ENCODE data around the gene RFTN2.
A peak's percentile ranks its signal among the peaks of the same experiment; 100 is the strongest.
"Not testable (repeated sequence)": the region's sequence is repeated elsewhere in the genome, so short reads cannot be mapped to it uniquely, and the experiment has no call there.

Gene RFTN2

GRCh38 chr2:197573608-197574007 is 101.8 kb downstream of the RFTN2 start:
- no peak for DNase-seq
- in situ Hi-C loops (cut with HindIII; ENCODE audit: low pct_ligation_motif_present, low pct_unique_long_range_greater_than_20kb, low sequenced_read_pairs) = no loop called here

GRCh38 chr2:197571627-197572271 is 103.6 kb downstream of the RFTN2 start:
- in situ Hi-C loops (cut with HindIII; ENCODE audit: low pct_ligation_motif_present, low pct_unique_long_range_greater_than_20kb, low sequenced_read_pairs) = no loop called here
- DNase-seq = peak; percentile 75

- in situ Hi-C loops (cut with HindIII; ENCODE audit: low pct_ligation_motif_present, low pct_unique_long_range_greater_than_20kb, low sequenced_read_pairs) = no loop called here
Observed at GRCh38 chr2:197560146-197560665, 115.2 kb downstream of the RFTN2 start.

GRCh38 chr2:197559681-197560080 is 115.7 kb downstream of the RFTN2 start:
- in situ Hi-C loops (cut with HindIII; ENCODE audit: low pct_ligation_motif_present, low pct_unique_long_range_greater_than_20kb, low sequenced_read_pairs) = no loop called here

More at GRCh38 chr2:197560146-197560665, 115.2 kb downstream of the RFTN2 start:
- DNase-seq = no peak

GRCh38 chr2:197558393-197558792 is 117.0 kb downstream of the RFTN2 start:
- in situ Hi-C loops (cut with HindIII; ENCODE audit: low pct_ligation_motif_present, low pct_unique_long_range_greater_than_20kb, low sequenced_read_pairs) = no loop called here
- no peak for DNase-seq

More at GRCh38 chr2:197559681-197560080, 115.7 kb downstream of the RFTN2 start:
- no peak for DNase-seq

- no peak for DNase-seq
Observed at GRCh38 chr2:197556456-197556855, 118.9 kb downstream of the RFTN2 start.

GRCh38 chr2:197555467-197555866 is 119.9 kb downstream of the RFTN2 start:
- no peak for DNase-seq
- in situ Hi-C loops (cut with HindIII; ENCODE audit: low pct_ligation_motif_present, low pct_unique_long_range_greater_than_20kb, low sequenced_read_pairs) = no loop called here

More at GRCh38 chr2:197556456-197556855, 118.9 kb downstream of the RFTN2 start:
- in situ Hi-C loops (cut with HindIII; ENCODE audit: low pct_ligation_motif_present, low pct_unique_long_range_greater_than_20kb, low sequenced_read_pairs) = no loop called here

GRCh38 chr2:197551260-197551659 is 124.1 kb downstream of the RFTN2 start:
- in situ Hi-C loops (cut with HindIII; ENCODE audit: low pct_ligation_motif_present, low pct_unique_long_range_greater_than_20kb, low sequenced_read_pairs); DNase-seq: not testable (repeated sequence)

GRCh38 chr2:197548582-197548981 is 126.8 kb downstream of the RFTN2 start:
- in situ Hi-C loops (cut with HindIII; ENCODE audit: low pct_ligation_motif_present, low pct_unique_long_range_greater_than_20kb, low sequenced_read_pairs) = no loop called here

GRCh38 chr2:197547163-197547900 is 128.1 kb downstream of the RFTN2 start:
- in situ Hi-C loops (cut with HindIII; ENCODE audit: low pct_ligation_motif_present, low pct_unique_long_range_greater_than_20kb, low sequenced_read_pairs) = no loop called here

More at GRCh38 chr2:197548582-197548981, 126.8 kb downstream of the RFTN2 start:
- DNase-seq = no peak

GRCh38 chr2:197543206-197543605 is 132.2 kb downstream of the RFTN2 start:
- in situ Hi-C loops (cut with HindIII; ENCODE audit: low pct_ligation_motif_present, low pct_unique_long_range_greater_than_20kb, low sequenced_read_pairs) = no loop called here
- DNase-seq = no peak

More at GRCh38 chr2:197547163-197547900, 128.1 kb downstream of the RFTN2 start:
- no peak for DNase-seq

GRCh38 chr2:197539734-197540133 is 135.7 kb downstream of the RFTN2 start:
- no peak for DNase-seq
- in situ Hi-C loops (cut with HindIII; ENCODE audit: low pct_ligation_motif_present, low pct_unique_long_range_greater_than_20kb, low sequenced_read_pairs) = no loop called here

- DNase-seq = no peak
- in situ Hi-C loops (cut with HindIII; ENCODE audit: low pct_ligation_motif_present, low pct_unique_long_range_greater_than_20kb, low sequenced_read_pairs) = no loop called here
Observed at GRCh38 chr2:197538412-197538811, 137.0 kb downstream of the RFTN2 start.

All from ACHN (cell line).